Subcutaneous adipose tissue (tissue), 4 donors: Measurements from ENCODE around the gene RNF167. TPM values are rescaled to one million over a fixed set of nuclear protein-coding genes. Genes with fewer than 3 reads are reported as not detected.

Experiments
- total RNA-seq, 4 donors: library from RNA; depleted of rRNA; stranded (reverse); fragments of >200 nt; gene quantifications; one replicate each; pipeline ENCODE4 v1.1.0, GENCODE V29; 2016
- TF ChIP-seq, protein P1 (sequence below): fragments of 450-650 bp; IDR thresholded peaks from one replicate; pipeline ENCODE4 v1.5.1; 2016; ENCODE audit warnings: low read depth, mild to moderate bottlenecking, control low read depth, antibody characterized with exemption, moderate library complexity

RNF167 gene
- total RNA-seq, 4 donors from 2014 or later: 21.7 to 42.0 (median 31.0) TPM

DNA sequence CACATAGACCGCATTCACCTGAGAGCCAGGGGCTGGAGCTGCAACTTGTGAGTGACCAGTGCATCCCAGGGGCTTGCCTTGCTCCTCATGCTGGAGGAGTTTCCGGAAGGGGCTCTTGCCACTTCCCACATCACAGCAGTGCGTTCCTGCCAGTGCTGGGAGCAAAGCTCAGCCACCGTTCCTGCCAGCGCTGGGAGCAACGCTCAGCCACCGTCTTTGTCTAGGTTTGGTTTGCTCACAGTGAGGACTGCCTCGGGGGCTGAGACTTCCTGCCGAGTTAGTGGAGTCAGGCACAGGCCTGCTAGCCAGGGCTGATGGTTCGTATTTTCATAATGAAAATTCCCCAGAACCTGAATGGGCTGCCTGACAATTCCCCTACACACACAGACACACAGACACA lies 31.8 kb upstream of the RNF167 start:
- TF ChIP-seq, protein P1, sequence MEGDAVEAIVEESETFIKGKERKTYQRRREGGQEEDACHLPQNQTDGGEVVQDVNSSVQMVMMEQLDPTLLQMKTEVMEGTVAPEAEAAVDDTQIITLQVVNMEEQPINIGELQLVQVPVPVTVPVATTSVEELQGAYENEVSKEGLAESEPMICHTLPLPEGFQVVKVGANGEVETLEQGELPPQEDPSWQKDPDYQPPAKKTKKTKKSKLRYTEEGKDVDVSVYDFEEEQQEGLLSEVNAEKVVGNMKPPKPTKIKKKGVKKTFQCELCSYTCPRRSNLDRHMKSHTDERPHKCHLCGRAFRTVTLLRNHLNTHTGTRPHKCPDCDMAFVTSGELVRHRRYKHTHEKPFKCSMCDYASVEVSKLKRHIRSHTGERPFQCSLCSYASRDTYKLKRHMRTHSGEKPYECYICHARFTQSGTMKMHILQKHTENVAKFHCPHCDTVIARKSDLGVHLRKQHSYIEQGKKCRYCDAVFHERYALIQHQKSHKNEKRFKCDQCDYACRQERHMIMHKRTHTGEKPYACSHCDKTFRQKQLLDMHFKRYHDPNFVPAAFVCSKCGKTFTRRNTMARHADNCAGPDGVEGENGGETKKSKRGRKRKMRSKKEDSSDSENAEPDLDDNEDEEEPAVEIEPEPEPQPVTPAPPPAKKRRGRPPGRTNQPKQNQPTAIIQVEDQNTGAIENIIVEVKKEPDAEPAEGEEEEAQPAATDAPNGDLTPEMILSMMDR: no peak

DNA sequence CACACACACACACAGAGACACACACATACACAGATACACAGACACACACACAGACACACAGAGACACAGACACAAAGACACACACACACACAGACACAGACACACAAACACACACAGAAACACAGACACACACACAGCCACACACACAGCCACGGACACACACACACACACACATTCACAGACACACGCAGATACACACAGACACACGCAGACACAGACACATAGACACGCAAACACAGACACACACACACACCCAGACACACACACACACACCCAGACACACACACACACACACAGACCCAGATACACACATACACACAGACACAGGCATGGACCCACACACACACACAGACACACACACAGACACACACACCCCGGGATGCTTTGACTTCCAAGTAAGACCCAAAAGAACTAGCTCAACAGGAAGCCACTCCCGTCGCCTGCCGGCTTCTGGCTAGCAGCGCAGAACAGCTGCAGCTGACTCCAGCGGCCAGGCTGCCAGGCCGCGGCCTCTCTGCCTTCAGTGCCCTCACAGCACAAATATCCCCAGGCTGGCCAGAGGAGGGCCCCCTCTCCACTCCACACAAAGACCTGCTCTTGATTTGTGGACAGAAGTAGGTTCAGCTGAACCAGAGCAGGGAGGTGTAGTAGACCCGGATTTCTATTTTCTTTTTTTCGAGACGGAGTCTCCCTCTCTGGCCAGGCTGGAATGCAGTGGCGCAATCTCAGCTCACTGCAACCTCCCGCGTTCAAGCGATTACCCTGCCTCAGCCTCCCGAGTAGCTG lies 31.2 kb upstream of the RNF167 start:
- TF ChIP-seq, protein P1: no peak

DNA sequence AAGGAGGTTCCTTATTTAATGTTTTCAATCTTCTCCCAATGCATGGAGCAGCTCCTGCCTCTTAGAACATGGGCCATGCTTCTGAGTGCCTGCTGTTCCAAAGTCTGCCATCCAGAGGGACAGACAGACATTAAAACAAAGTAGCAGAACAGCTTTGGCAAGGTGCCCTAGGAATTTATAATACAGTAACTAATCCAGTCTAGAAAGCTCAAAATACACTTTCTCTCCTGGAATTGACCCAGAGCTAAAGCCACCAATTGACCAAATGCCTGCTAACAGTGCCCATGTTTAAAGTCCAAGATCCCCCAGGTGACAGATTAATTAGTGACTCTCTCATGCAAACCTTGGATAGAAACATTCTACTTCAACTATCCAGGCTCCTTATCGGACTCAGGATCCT lies 26.1 kb upstream of the RNF167 start:
- TF ChIP-seq, protein P1: no peak

DNA sequence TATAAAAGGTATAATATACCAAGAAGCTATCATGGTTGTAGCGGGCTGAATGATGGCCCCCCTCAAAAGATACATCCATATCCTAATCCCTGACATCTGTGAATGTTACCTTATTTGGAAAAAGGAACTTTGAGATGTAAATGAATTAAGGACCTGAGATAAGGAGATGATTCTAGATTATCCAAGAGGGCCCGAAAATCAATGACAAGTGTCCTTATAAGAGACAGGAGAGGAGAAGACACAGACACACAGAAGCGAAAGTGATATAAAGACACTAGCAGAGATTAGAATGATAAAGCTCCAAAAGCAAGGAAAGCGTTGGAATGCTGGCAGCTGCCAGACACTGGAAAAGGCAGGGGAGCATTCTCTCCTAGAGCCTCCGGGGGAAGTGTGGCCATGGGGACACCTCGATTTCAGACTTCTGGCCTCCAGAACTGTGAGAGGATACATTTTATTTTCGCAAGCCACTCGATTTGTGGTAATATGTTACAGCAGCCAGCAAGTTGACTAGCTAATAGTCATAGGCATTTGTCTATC lies 20.5 kb upstream of the RNF167 start:
- TF ChIP-seq, protein P1: no peak

DNA sequence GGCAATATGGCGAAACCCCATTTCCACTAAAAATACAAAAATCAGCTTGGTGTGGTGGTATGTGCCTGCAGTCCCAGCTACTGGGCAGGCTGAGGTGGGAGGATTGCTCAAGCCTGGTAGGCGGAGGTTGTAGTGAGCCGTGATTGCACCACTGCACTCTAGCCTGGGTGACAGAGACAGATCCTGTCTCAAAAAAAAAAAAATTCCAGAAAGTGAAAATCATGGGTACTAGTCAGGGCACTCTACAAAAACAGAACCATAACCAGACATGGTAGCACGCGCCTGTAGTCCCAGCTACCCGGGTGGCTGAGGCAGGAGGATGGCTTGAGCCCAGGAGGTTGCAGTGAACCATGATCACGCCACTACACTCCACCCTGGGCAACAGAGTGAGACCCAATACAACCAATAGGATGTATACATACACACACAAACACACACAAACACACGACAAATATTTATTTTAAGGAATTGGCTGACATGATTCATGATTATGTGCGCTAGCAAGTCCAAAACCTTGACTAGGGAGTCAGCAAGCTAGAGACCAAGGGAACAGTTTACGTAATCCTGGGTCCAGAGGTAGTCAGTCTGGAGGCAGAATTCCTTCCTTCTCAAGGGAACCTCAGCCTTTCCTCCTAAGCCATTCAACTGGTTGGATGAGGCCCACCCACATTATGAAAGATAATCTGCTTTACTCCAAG lies 19.6 kb upstream of the RNF167 start:
- TF ChIP-seq, protein P1: no peak

DNA sequence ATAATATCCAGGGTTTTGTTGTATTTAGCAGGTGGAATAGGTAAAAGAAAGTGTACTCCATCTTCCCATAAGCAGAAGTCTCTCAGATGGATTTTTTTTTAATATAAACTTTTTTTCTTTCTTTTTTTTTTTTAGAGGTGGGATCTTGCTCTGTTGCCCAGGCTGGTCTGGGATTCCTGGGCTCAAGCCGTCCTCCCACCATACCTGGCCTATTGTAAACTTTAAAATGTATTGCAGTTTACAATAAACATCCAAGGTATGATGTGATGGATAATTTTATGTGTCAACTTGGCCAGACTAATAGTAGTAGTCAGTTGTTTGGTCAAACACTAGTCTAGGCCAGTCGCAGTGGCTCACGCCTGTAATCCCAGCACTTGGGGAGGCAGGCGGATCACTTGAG lies 18.7 kb upstream of the RNF167 start:
- TF ChIP-seq, protein P1: no peak

DNA sequence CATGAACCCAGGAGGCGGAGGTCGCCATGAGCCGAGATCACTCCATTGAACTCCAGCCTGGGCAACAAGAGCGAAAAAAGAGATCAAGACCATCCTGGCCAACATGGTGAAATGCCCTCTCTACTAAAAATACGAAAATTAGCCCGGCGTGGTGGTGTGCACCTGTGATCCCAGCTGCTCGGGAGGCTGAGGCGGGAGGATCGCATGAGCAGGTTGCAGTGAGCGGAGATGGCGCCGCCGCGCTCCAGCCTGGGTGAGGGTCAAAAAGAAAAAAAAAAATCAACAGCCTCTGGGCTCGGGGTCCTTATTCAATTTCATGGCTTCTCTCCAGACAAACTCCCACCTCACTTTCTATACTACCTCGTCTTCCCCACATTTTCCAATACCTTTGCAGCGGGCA lies 11.2 kb upstream of the RNF167 start:
- TF ChIP-seq, protein P1: no peak
